GM08714 (cell line): ENCODE data around the gene ROR2.

Experiments
- H3K4me3 ChIP-seq: fragments of 200-500 bp; sonication (Bioruptor generic); 2 replicates; pipeline ENCODE4 v1.5.1; 2014; ENCODE audit warnings: mild to moderate bottlenecking, low read length, inconsistent platforms
- ZNF274 ChIP-seq: IDR thresholded peaks from 2 replicates; pipeline ENCODE4 v1.6.1; 2012; ENCODE audit warnings: mild to moderate bottlenecking, low read depth, low read length

The ROR2 gene

DNA sequence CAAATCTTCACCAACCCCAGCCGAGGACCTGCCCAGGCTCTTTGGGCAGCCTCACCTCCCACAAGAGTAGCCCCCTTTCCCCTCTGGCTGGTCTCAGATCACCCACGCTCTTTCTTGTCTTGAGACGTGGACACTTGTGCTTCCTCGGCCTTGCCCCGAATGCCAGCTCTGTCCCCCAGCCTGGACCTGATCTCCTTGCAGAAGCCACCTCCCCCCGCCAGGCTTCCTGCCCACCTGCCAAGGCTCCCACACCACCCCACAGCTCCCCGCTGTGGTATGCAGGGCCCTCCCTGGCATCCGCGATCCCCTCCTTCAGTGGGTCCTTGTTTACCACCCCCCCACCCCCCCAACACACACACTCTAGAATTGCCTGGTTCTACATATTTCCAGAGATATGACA is 133.7 kb downstream of the ROR2 start:
- H3K4me3 ChIP-seq, result no peak overlapping the region
- TF ChIP-seq ZNF274, result no peak

DNA sequence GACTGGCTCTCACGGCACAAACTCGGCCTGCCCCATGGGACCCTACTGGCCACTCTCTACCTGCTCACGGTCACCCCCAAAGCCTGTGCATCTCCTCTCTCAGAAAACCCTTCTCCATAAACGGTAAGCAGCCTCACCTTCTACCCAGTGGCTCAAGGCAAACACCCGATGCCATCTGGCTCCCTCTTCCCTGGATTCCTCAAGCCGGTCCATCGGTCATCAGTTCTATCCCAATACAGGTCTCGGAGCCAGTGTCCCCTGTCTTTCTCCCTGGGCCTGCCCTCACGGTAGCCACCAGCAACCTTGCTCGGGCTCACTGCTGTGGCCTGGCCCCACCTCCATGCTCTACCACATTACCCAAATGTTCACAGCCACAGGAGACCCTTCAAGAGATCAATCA is 134.1 kb downstream of the ROR2 start:
- no peak overlapping the region for H3K4me3 ChIP-seq
- no peak for TF ChIP-seq ZNF274

DNA sequence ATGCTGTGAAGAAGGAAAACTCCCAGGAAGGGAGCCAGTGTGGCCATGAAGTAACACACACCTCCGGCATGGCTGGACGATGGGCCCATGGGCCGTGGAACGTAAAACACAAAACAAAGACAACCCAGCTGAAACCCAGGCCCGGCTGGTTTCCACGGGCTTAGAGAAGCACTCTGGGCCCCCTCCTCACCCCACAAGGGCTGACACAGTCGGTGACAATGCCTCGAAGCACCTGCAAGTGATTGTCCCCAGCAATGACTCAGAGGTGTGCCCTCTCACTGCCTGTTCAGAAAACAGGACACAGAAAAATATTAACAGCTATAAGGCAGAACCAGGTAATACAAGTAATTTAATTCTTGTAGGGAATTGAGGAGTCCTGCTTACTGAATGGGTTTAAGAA is 135.3 kb downstream of the ROR2 start:
- TF ChIP-seq ZNF274, result no peak
- H3K4me3 ChIP-seq, result no peak overlapping the region

DNA sequence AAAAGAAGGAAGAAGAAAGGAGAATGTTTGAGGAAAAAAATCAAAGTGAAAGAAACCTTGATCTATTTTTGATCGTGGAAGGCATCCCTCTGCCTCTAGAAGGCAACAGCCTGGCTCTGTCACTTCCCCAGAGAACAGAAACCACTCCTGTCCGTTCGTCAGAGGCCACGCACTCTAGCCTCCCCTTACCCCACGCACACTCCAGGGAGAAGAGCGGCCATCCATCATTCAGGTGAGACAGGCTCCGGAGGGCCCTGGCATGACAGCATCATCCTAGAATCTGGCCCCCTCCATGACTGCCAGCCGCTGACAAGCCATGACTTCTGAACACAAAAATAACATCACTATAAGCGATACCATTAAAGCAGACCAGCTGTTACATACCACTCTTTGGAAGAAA is 135.8 kb downstream of the ROR2 start:
- no peak overlapping the region for H3K4me3 ChIP-seq
- no peak for TF ChIP-seq ZNF274

DNA sequence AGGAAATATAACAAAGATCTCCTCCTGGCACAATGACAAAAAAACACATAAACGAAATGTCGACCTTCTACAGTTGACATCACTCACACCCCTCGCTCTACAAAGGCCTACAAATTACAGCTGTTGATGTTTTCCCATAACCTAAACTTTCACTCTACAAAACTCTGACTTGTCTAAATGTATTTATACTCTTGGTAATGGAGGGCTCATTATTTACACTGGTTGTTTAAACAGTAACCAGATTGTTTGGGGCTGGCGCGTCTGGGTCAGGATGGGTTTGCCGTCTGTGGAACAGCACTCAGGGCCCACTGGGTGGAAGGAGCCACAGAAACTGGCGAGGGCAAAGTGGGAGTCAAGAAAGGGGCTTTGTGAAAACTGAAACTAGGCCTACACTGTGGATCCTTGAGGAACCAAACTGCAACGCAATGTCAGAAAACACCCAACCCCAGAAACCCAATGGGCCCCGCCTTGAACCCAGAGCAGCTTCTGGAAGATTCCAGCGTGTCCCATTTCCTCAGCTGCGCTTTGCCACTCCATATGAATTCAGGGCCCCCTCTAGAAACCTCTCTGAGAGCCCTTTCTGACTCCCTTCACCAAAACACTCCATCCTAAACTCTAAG is 136.7 kb downstream of the ROR2 start:
- H3K4me3 ChIP-seq, result no peak overlapping the region
- no peak for TF ChIP-seq ZNF274

DNA sequence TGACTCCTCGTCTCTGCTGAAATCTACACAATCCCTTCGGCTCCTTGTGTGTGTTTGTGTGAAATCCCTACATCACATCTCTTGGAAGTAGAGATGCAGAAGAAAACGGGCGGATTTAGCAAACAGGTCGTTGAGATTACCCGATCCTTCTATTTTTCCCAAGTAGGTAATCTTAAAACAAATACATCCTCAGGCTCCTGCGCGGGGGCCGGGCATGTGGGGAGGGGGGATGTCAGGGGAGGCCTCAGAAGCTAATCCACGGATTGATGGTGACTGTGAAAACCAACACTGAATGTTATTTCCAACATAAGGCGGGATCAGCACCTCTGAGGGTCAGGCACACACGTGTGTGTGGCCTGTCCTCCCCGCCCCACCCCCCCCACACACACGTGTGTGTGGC is 137.8 kb downstream of the ROR2 start:
- H3K4me3 ChIP-seq, result no peak overlapping the region
- TF ChIP-seq ZNF274, result no peak

DNA sequence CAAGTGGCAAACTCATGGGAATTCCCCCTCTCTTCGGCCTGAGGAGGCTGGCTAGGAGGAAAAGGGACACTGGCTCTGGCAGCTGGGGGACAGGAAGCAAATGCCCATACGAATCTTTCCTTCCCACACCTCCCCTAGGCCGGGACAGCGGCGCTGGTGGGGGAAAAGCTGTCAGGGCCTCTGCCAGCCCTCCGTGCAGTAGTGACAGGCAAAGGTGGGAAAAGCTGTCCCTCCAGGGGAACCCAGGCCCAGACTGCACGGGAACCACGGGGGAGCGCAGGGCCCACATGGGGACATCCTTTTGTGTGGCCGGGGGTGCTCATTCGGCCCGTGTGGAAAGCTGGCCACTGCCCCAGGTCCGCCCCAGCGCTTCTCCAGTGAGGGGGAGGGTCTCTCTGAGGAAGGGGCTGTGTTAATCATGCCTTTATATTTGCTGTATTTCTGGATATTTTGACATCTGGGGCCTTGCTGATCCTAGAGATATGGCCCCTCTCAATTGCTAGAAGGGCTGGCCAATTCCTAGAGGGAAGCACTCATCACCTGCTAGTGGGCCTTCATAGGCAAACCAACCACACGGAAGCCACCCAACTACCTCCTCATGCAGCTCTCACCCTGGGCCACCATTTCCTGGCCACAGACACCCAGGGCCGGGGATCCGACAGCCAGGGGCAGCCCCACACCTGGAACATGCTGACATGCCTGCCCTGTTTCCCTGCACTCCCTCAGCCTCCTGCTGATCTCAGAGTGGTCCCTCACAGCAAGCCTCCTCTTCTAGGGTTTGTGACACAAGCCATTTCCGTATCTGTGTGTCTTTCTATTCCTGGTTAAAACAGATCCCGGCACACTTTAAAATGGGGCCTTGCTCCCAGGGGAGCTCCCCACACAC is 138.8 kb downstream of the ROR2 start:
- no peak overlapping the region for H3K4me3 ChIP-seq
- TF ChIP-seq ZNF274, result no peak

DNA sequence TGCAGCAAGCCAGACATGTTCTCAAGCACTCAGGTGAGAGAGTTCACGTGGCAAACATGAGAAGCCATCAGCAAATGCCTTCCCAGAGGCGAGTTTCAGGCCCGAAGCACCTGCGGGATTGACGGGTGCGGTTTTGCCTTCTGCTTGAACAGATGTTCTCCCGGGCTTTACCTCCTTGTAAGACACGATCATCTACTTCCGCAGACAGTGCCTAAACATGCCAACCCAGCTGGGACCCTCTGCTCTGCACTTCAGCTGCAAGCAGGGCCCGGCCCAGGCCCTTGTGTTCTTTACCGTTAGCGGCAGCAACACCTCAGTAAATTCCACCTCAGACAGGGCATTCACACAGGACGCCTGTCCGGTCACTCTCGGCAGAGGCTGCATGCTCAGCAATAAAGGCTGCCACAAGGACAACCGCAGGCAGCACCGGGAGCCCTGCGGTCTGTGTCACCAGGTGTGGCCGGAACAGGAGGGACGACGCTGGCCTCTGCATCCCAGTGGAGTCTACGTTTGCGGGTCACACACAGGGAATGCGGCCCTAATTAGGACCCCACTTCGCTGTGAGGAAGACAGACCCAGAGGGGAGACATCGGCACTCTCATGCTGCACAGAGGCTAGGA is 139.6 kb downstream of the ROR2 start:
- TF ChIP-seq ZNF274, result no peak
- H3K4me3 ChIP-seq, result no peak overlapping the region

DNA sequence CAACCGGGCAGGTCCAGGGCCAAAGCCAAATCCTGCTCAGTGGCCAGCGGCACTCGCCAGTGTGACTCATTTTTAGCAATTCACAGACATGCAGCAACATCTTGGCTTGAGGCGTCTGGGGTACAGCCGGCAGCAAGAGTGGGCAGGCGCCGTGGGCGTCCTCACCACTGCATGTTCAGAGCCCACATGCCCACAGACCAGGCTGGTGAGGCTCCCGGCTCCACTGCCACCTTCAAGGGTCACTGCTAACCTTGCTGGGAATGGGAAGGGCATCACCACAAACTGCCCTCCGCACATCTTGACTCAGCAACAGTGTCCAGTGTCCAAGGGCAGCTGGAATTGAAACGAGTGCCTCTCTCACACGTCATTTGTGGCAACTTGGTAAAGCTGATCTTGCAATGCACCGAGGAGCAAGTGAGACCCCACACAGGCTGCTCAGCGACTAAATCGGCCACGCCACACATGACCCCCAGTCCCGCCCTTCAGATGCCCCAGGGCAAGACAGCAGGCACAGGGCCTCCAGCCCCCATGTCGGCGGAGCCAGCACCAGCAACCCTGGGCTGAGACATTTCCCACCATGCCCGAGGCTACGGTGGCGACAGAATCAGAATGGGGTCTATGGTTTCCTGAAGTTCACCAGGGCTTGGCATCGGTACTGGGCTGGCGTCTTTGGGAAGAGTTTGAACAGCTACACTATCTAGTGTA is 140.3 kb downstream of the ROR2 start:
- no peak for TF ChIP-seq ZNF274

DNA sequence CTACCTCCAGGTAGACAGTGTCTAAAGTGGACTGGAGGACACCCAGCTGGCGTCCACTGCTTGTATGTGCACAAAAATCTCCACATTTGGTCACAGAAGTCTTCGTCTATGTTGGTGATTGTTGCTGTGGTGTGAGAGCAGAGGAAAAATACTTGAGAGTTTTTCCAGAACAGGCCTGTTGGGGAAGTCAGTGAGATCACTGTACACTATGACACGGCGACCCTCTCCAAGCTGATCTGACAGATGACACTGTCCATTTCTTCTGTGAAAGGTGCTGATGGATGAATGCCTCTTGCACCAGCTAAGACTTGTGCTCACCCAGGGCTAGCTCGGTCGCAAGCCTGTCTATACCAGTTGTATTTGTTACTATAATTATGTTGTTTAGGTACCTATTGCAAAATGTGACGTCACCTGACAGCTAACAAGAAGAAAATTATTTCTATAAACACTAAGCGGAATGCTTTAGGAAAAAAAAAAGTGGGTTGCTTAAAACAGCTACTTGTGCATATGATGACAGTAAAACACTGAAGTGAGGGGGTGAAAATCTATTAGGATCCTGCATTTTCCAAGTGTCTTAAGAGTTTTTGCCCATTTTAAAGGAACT is 142.3 kb downstream of the ROR2 start:
- TF ChIP-seq ZNF274, result no peak
- H3K4me3 ChIP-seq, result no peak overlapping the region

More for the DNA sequence above, 140.3 kb downstream of the ROR2 start:
- H3K4me3 ChIP-seq, result no peak overlapping the region

DNA sequence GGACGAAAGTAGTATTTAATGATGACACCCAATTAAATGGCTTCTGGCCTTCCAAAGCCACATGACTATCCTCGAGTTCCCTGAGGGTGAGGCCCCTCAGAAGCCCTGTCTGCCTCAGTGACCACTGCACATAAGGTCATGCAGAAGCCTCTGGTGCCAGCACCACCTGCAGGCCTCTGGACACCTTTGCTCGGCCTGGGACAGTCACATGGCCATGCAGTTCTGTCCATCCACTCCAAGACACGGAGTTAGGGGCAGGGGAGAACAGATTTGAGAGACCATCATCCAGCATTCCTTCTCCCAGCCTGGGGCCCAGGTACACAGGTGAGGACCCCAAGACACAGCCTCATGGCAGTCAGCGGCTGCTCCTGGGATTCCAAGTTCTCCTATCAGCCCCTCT is 145.0 kb downstream of the ROR2 start:
- no peak for TF ChIP-seq ZNF274
- H3K4me3 ChIP-seq, result no peak overlapping the region

DNA sequence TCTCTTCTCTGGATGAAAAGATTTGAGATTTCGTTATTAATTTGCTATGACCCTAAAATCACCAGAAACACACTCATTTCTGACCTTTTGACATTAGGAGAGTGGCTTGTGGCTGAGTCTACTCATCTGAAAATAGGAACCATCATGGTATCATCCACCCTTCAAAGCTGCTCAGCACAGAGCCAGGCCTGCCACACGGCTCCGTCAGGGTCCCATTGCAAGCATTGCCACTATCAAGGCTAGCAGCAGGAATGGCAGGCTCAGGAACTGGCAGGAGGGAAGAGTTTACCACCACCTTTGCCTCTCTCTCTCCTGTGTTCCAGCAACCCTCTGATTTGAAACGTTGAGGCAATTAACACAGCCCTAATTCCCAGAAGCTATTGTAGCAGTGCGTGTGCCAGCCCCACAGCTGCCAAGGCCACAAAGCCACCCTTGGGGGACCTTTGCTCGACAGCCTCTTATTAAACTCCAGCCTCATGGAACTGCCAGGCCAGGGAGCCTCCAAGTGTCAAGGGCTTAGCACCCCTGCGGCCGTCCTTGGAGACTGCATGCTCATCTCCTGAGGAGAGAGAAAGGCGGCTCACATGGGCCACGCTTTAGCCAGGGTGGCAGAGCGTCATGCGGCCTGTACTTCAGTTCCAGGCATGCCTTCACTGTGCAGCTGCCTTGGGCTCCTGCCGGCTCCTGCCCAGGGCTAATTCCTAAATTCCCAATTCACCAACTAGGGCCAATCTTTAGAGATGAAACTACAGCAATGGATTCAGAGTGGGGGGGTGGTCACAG is 145.9 kb downstream of the ROR2 start:
- no peak overlapping the region for H3K4me3 ChIP-seq
- no peak for TF ChIP-seq ZNF274
